Kidney (tissue), 14 donors: Measurements from ENCODE around the gene ATP5PB. TPM values are rescaled to one million over a fixed set of nuclear protein-coding genes. Genes with fewer than 3 reads are reported as not detected.

ENCODE experiments used
- DNase-seq, 5 donors: peaks; one replicate each; pipeline ENCODE4 v3.0.0-alpha.2; 2013 to 2020
- FAIRE-seq: peaks from 2 replicates; lab custom pipeline; 2012; peaks lifted over from hg19 to GRCh38; lab: Jason Lieb, UNC
- H3K27ac ChIP-seq, 2 donors: one replicate each; pipeline ENCODE4 v1.7.0; 2013; ENCODE audit warnings: low read depth in 2 of 2, low read length in 2 of 2, inconsistent platforms in 1 of 2
- H3K27me3 ChIP-seq: one replicate; pipeline ENCODE4 v1.7.1; 2013; ENCODE audit warnings: low read length, inconsistent platforms; ENCODE audit not compliant: control insufficient read depth, insufficient read depth
- H3K36me3 ChIP-seq, 3 donors: one replicate each; pipeline versions ENCODE4 v1.7.0 to v1.7.1; 2013; ENCODE audit warnings: low read length in 3 of 3, control low read depth in 1 of 3, inconsistent platforms in 1 of 3; ENCODE audit not compliant: insufficient read depth in 3 of 3, control insufficient read depth in 2 of 3
- H3K4me1 ChIP-seq, 3 donors: one replicate each; pipeline versions ENCODE4 v1.7.0 to v1.7.1; 2013; ENCODE audit warnings: low read length in 3 of 3, inconsistent platforms in 1 of 3, low read depth in 1 of 3; ENCODE audit not compliant: control insufficient read depth in 2 of 3, insufficient read depth in 2 of 3
- H3K4me3 ChIP-seq, 3 donors: one replicate each; pipeline versions ENCODE4 v1.7.0 to v1.8.1; 2013; ENCODE audit warnings: low read length in 3 of 3, control low read depth in 1 of 3, inconsistent platforms in 1 of 3
- H3K9ac ChIP-seq, 3 donors: one replicate each; pipeline versions ENCODE4 v1.7.0 to v1.7.1; 2013; ENCODE audit warnings: low read length in 3 of 3, control low read depth in 1 of 3, inconsistent platforms in 1 of 3
- H3K9me3 ChIP-seq, 3 donors: one replicate each; pipeline versions ENCODE4 v1.7.0 to v1.7.1; 2013; ENCODE audit warnings: low read length in 3 of 3, control low read depth in 1 of 3, inconsistent platforms in 1 of 3; ENCODE audit not compliant: control insufficient read depth in 2 of 3, insufficient read depth in 1 of 3
- CTCF ChIP-seq: IDR thresholded peaks from 3 replicates; pipeline ENCODE4 v1.5.1; 2012; ENCODE audit warnings: mild to moderate bottlenecking, moderate library complexity, borderline replicate concordance; ENCODE audit not compliant: insufficient read depth; ENCODE audit errors: extremely low read depth
- intact Hi-C: fragments of 100-400 bp; cut with DNase I; formaldehyde crosslinking; loops from one replicate; pipeline ENCODE4 v1.11.1; 2022
- polyA plus RNA-seq: library from polyadenylated mRNA; stranded (reverse); fragments of 350-450 nt; fragmentation: Illumina TruSeq; extraction: RNeasy Lipid Tissue Mini Kit (QIAGEN cat#74804); gene quantifications from one replicate; pipeline ENCODE4 v1.2.3, GENCODE V29; 2014; ENCODE audit warnings: low read depth, low replicate concordance; ENCODE audit not compliant: insufficient read depth
- total RNA-seq: library from RNA; stranded (reverse); fragmentation: NEBNext Ultra II Directional; extraction: Animal tissue kit (Norgen Biotek cat#: 25700); gene quantifications from one replicate; pipeline ENCODE4 v1.2.1, GENCODE V29; 2021
- donor health status: control.
- donor health status: control.
- donor health status: control.
- donor health status: control.
- donor health status: control.
- donor health status: DM: yes; HTN: yes; CAD: no.
- donor health status: Normal renal cell carcinoma (clear cell type).

ATP5PB gene
- total and polyA plus RNA-seq, 2 donors from 2014 or later, result 207 to 791 TPM

GRCh38 chr1:111504097-111504496, 54.8 kb downstream of the ATP5PB start:
- no peak overlapping the region for H3K27ac ChIP-seq
- intact Hi-C loops, result no loop called here

GRCh38 chr1:111505641-111506119, 56.4 kb downstream of the ATP5PB start:
- intact Hi-C loops, result no loop called here
- no peak for TF ChIP-seq CTCF
- no peak overlapping the region for H3K27ac ChIP-seq
- peaks cover 0 to 15% (median 4%) of the 10 kb centered on the region in 3 donors for H3K4me1 ChIP-seq
- no peak overlapping the region for H3K9ac ChIP-seq
- DNase-seq (no peak), FAIRE-seq (no peak)
- H3K36me3 ChIP-seq, result no peaks in the 10 kb centered on the region
- no peak overlapping the region for H3K4me3 ChIP-seq
- H3K27me3 ChIP-seq, result no peaks in the 10 kb centered on the region
- H3K9me3 ChIP-seq, result no peaks in the 10 kb centered on the region

More at GRCh38 chr1:111504097-111504496, 54.8 kb downstream of the ATP5PB start:
- H3K4me3 ChIP-seq, result no peak overlapping the region
- H3K36me3 ChIP-seq, result no peaks in the 10 kb centered on the region
- DNase-seq, result no peak
- H3K9me3 ChIP-seq, result no peaks in the 10 kb centered on the region
- H3K27me3 ChIP-seq, result no peaks in the 10 kb centered on the region
- no peak overlapping the region for H3K9ac ChIP-seq
- no peak for TF ChIP-seq CTCF
- peaks cover 0 to 15% (median 4%) of the 10 kb centered on the region in 3 donors for H3K4me1 ChIP-seq
- no peak for FAIRE-seq

GRCh38 chr1:111506561-111506960, 57.3 kb downstream of the ATP5PB start:
- H3K4me1 ChIP-seq, result peaks cover 0 to 15% (median 4%) of the 10 kb centered on the region in 3 donors

More at GRCh38 chr1:111506561-111506960, 57.3 kb downstream of the ATP5PB start:
- H3K9ac ChIP-seq, result no peak overlapping the region
- H3K27ac ChIP-seq, result no peak overlapping the region
- DNase-seq (no peak), FAIRE-seq (no peak)
- no peaks in the 10 kb centered on the region for H3K9me3 ChIP-seq
- no peaks in the 10 kb centered on the region for H3K27me3 ChIP-seq
- no peak overlapping the region for H3K4me3 ChIP-seq
- no peak for TF ChIP-seq CTCF
- intact Hi-C loops, result no loop called here
- no peaks in the 10 kb centered on the region for H3K36me3 ChIP-seq
